Trophoblast cell (in vitro differentiated cells and primary cell): Measurements from ENCODE around the gene PRIMA1.

Source experiments
- DNase-seq, 2 donors: peaks; one replicate each; pipeline ENCODE4 v3.0.0-alpha.2; 2016
- H2AFZ ChIP-seq: 2 replicates; pipeline ENCODE4 v1.6.1; 2013; ENCODE audit warnings: low read length, moderate library complexity, mild to moderate bottlenecking; ENCODE audit not compliant: insufficient read depth, poor library complexity
- H2AK5ac ChIP-seq: 2 replicates; pipeline ENCODE4 v1.6.1; 2013; ENCODE audit warnings: mild to moderate bottlenecking, low read length
- H2BK120ac ChIP-seq: 2 replicates; pipeline ENCODE4 v1.6.1; 2013; ENCODE audit warnings: low read length, mild to moderate bottlenecking, moderate library complexity; ENCODE audit not compliant: insufficient read depth, poor library complexity
- H2BK12ac ChIP-seq: 2 replicates; pipeline ENCODE4 v1.6.1; 2013; ENCODE audit warnings: mild to moderate bottlenecking, low read length, moderate library complexity
- H2BK5ac ChIP-seq: 2 replicates; pipeline ENCODE4 v1.6.1; 2013; ENCODE audit warnings: low read length, low read depth, moderate library complexity, mild to moderate bottlenecking; ENCODE audit not compliant: poor library complexity
- H3K14ac ChIP-seq: 2 replicates; pipeline ENCODE4 v1.6.1; 2013; ENCODE audit warnings: mild to moderate bottlenecking, low read length
- H3K18ac ChIP-seq: 2 replicates; pipeline ENCODE4 v1.6.1; 2013; ENCODE audit warnings: mild to moderate bottlenecking, low read length
- H3K23ac ChIP-seq: 2 replicates; pipeline ENCODE4 v1.6.1; 2013; ENCODE audit warnings: low read length
- H3K27ac ChIP-seq: 2 replicates; pipeline ENCODE4 v1.5.1; 2013; ENCODE audit warnings: low read depth, mild to moderate bottlenecking, inconsistent platforms, low read length, moderate library complexity
- H3K27me3 ChIP-seq: 2 replicates; pipeline ENCODE4 v1.6.1; 2013; ENCODE audit warnings: inconsistent platforms, mild to moderate bottlenecking, low read length, moderate library complexity; ENCODE audit not compliant: insufficient read depth
- H3K36me3 ChIP-seq, 2 experiments: 1 replicate in 1 of 2; 2 replicates in 1 of 2; pipeline ENCODE4 v1.6.1; 2013; ENCODE audit warnings: low read length in 2 of 2, mild to moderate bottlenecking in 2 of 2, moderate library complexity in 1 of 2; ENCODE audit not compliant: insufficient read depth in 2 of 2, control insufficient read depth in 1 of 2
- H3K4ac ChIP-seq: 2 replicates; pipeline ENCODE4 v1.6.1; 2013; ENCODE audit warnings: low read depth, mild to moderate bottlenecking, low read length, moderate library complexity
- H3K4me1 ChIP-seq, 2 experiments: 1 replicate in 1 of 2; 2 replicates in 1 of 2; pipeline ENCODE4 v1.6.1; 2013; ENCODE audit warnings: low read length in 2 of 2, mild to moderate bottlenecking in 2 of 2, moderate library complexity in 1 of 2; ENCODE audit not compliant: insufficient read depth in 2 of 2, control insufficient read depth in 1 of 2
- H3K4me2 ChIP-seq: 2 replicates; pipeline ENCODE4 v1.6.1; 2013; ENCODE audit warnings: inconsistent platforms, mild to moderate bottlenecking, low read length, moderate library complexity
- H3K4me3 ChIP-seq: 2 replicates; pipeline ENCODE4 v1.5.1; 2013; ENCODE audit warnings: mild to moderate bottlenecking, low read depth, low read length, inconsistent platforms
- H3K79me1 ChIP-seq: one replicate; pipeline ENCODE4 v1.6.1; 2013; ENCODE audit warnings: low read length
- H3K79me2 ChIP-seq: 2 replicates; pipeline ENCODE4 v1.6.1; 2013; ENCODE audit warnings: low read length, mild to moderate bottlenecking; ENCODE audit not compliant: control insufficient read depth, insufficient read depth, poor library complexity
- H3K9ac ChIP-seq: 2 replicates; pipeline ENCODE4 v1.6.1; 2013; ENCODE audit warnings: mild to moderate bottlenecking, low read length
- H3K9me3 ChIP-seq: 2 replicates; pipeline ENCODE4 v1.6.1; 2013; ENCODE audit warnings: low read depth, mild to moderate bottlenecking, control low read depth, inconsistent platforms, low read length; ENCODE audit not compliant: insufficient read depth
- H4K12ac ChIP-seq: 2 replicates; pipeline ENCODE4 v1.6.1; 2013; ENCODE audit warnings: low read depth, mild to moderate bottlenecking, low read length, moderate library complexity
- H4K8ac ChIP-seq: 2 replicates; pipeline ENCODE4 v1.6.1; 2013; ENCODE audit warnings: low read depth, mild to moderate bottlenecking, low read length, moderate library complexity
- H4K91ac ChIP-seq: one replicate; pipeline ENCODE4 v1.6.1; 2013; ENCODE audit warnings: low read depth, mild to moderate bottlenecking, low read length, moderate library complexity
- WGBS: extraction: QIAGEN DNeasy Blood & Tissue Kit; methylation state at CpG from one replicate; pipeline ENCODE4 v1.1.7; 2013; ENCODE audit warnings: missing lambda C conversion rate; ENCODE audit not compliant: insufficient read length, insufficient coverage; ENCODE audit errors: extremely low coverage; 5-methylcytosine and 5-hydroxymethylcytosine counted together

PRIMA1 gene

DNA sequence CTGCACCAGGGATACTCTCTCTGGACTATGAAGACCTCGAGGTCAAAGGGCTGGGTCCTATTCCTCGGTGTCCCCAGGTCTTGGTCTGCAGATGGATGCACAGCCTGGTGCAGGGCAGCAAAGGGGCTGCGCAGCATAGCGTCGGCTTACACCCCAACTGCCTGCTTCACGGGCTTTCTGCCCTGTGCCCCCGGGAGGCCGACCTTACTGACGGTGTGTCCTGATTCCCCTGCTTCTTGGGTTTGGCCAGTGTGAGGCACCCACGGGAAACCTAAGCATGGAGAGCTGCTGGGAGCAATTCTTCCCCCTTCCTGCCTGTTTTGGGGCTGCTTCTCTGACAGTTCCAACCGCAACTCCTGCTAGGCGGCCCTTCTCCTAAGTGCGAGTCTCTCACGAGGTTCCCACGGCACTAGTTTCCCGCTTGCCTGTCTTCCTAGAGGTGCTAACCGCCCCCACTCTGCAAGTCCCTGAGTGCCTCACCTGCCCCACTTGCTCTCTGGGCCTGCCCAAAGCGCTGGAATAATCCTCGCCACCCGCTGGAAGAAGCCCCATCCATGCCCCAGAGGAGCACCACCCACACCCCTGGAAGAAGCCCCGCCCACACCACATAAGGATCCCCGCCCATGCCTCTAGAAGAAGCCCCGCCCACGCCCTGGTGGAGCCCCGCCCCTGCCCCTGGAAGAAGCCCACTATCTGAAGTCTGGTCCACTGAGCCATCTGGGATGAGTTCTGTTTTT lies 54.0 kb downstream of the PRIMA1 start:
- no peak for DNase-seq
- H2BK120ac ChIP-seq = no peak overlapping the region
- no peaks in the 10 kb centered on the region for H3K79me2 ChIP-seq
- no peak overlapping the region for H2BK5ac ChIP-seq
- H4K8ac ChIP-seq = no peak overlapping the region
- no peak overlapping the region for H3K4me2 ChIP-seq
- no peak overlapping the region for H3K18ac ChIP-seq
- H3K23ac ChIP-seq = no peak overlapping the region
- no CpG with 5 or more reads among the region's 25 CpGs for WGBS
- H3K14ac ChIP-seq = no peak overlapping the region
- no peak overlapping the region for H3K9ac ChIP-seq
- peaks cover 6% of the 10 kb centered on the region for H3K9me3 ChIP-seq
- no peak overlapping the region for H2BK12ac ChIP-seq
- no peaks in the 10 kb centered on the region for H3K4me1 ChIP-seq
- H3K4me3 ChIP-seq = no peak overlapping the region
- H3K27me3 ChIP-seq = no peaks in the 10 kb centered on the region
- no peaks in the 10 kb centered on the region for H3K36me3 ChIP-seq
- no peak overlapping the region for H4K12ac ChIP-seq
- H2AFZ ChIP-seq = no peak overlapping the region
- H2AK5ac ChIP-seq = no peak overlapping the region
- H3K4ac ChIP-seq = no peak overlapping the region
- no peak overlapping the region for H4K91ac ChIP-seq
- no peak overlapping the region for H3K27ac ChIP-seq
- no peaks in the 10 kb centered on the region for H3K79me1 ChIP-seq

DNA sequence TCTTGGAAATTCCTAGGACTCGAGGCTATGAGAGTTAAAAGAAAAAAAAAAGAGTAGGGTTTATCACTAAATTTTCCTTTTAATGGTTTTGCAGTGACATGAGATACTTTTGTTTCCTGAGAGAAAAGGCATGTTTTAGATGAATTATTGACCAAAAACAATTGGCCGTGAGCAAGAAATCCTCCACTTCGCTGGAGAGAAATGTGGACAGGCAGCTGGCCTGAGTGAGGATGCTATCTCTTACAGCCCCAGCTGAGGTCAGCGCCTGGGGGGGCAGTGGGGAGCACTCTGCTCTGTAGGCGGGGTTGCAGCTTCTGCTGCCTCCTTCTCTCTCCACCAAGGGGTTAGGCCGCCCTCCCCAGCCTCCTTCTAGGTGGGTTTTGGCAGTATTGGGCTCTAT lies 54.7 kb downstream of the PRIMA1 start:
- H3K27ac ChIP-seq = no peak overlapping the region
- H3K4me2 ChIP-seq = no peak overlapping the region
- no peak overlapping the region for H2BK5ac ChIP-seq
- no peak overlapping the region for H3K4me3 ChIP-seq
- H3K9me3 ChIP-seq = peaks cover 6% of the 10 kb centered on the region
- no peak overlapping the region for H3K4ac ChIP-seq
- H3K4me1 ChIP-seq = no peaks in the 10 kb centered on the region
- no peak overlapping the region for H3K14ac ChIP-seq
- H3K18ac ChIP-seq = no peak overlapping the region
- no peak for DNase-seq
- no peaks in the 10 kb centered on the region for H3K79me1 ChIP-seq
- no peak overlapping the region for H2AK5ac ChIP-seq
- H3K9ac ChIP-seq = no peak overlapping the region
- H3K36me3 ChIP-seq = no peaks in the 10 kb centered on the region
- no CpG with 5 or more reads among the region's 6 CpGs for WGBS
- H4K91ac ChIP-seq = no peak overlapping the region
- no peak overlapping the region for H4K12ac ChIP-seq
- no peak overlapping the region for H2BK12ac ChIP-seq
- H3K23ac ChIP-seq = no peak overlapping the region
- H4K8ac ChIP-seq = no peak overlapping the region
- H2BK120ac ChIP-seq = no peak overlapping the region
- no peaks in the 10 kb centered on the region for H3K27me3 ChIP-seq
- H3K79me2 ChIP-seq = no peaks in the 10 kb centered on the region
- H2AFZ ChIP-seq = no peak overlapping the region

DNA sequence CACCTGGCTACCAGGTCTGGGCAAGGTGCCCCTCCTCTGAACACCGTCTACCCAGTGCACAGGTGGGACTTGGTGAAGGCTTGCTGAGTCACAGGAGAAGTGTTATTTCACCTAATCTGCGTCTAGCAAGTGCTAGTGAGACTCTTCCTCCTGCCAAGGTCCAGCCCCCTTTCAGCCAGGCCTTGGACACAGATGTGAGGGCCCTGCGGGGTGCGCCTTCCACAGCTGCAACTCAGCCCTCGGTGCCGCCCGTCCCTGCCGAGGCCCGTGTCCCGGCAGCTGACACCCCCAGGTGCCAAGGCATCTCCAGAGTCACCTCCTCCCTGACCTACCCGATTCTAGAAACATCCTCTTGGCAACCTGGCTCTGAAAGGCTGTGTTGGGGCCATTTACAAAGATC lies 55.1 kb downstream of the PRIMA1 start:
- no peak overlapping the region for H2BK5ac ChIP-seq
- no peaks in the 10 kb centered on the region for H3K79me1 ChIP-seq
- no peak overlapping the region for H2AK5ac ChIP-seq
- H3K9ac ChIP-seq = no peak overlapping the region
- no peak overlapping the region for H2AFZ ChIP-seq
- H3K9me3 ChIP-seq = peaks cover 6% of the 10 kb centered on the region
- H3K18ac ChIP-seq = no peak overlapping the region
- H3K27ac ChIP-seq = no peak overlapping the region
- H4K91ac ChIP-seq = no peak overlapping the region
- H4K8ac ChIP-seq = no peak overlapping the region
- H3K36me3 ChIP-seq = no peaks in the 10 kb centered on the region
- H3K27me3 ChIP-seq = no peaks in the 10 kb centered on the region
- no peak overlapping the region for H2BK12ac ChIP-seq
- H3K14ac ChIP-seq = no peak overlapping the region
- no peak overlapping the region for H3K23ac ChIP-seq
- no peak overlapping the region for H4K12ac ChIP-seq
- H3K4me2 ChIP-seq = no peak overlapping the region
- H3K79me2 ChIP-seq = no peaks in the 10 kb centered on the region
- H3K4ac ChIP-seq = no peak overlapping the region
- no peak for DNase-seq
- H3K4me1 ChIP-seq = no peaks in the 10 kb centered on the region
- no CpG with 5 or more reads among the region's 11 CpGs for WGBS
- no peak overlapping the region for H2BK120ac ChIP-seq
- H3K4me3 ChIP-seq = no peak overlapping the region

DNA sequence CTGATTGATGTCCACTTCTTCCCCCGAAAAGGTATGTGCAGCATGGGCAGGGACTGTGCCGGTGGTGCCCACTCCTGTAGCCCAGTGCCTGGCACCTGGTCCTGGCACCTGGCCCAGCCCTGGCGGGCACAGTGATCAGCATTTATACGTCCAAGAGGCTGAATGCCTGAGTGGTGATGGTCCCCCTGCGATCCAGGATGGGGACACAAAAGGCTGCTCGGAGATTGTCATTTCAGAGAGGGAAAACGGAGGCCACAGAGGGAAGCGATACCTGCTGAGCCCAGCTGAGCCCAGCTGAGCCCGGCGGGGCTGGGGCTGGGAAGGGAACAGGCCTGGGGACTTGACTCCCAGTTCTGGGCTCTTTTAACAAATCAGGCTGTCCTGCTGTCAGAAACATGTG lies 55.8 kb downstream of the PRIMA1 start:
- no peak overlapping the region for H2BK5ac ChIP-seq
- WGBS = no CpG with 5 or more reads among the region's 10 CpGs

More for the DNA sequence above, 55.8 kb downstream of the PRIMA1 start:
- Histone ChIP-seq H3K23ac (peak overlapping the region; percentile 13), H4K91ac (no peak overlapping the region), H2AFZ (no peak overlapping the region), H3K4me3 (no peak overlapping the region), H3K4me1 (no peaks in the 10 kb centered on the region), H3K27me3 (no peaks in the 10 kb centered on the region), H4K12ac (no peak overlapping the region), H3K36me3 (no peaks in the 10 kb centered on the region), H2AK5ac (no peak overlapping the region), H2BK120ac (no peak overlapping the region), H3K79me1 (no peaks in the 10 kb centered on the region), H3K4me2 (no peak overlapping the region), H3K4ac (no peak overlapping the region), H4K8ac (no peak overlapping the region), H3K9me3 (peaks cover 6% of the 10 kb centered on the region), H3K27ac (no peak overlapping the region), H3K18ac (no peak overlapping the region), H3K14ac (no peak overlapping the region), H2BK12ac (no peak overlapping the region), H3K79me2 (no peaks in the 10 kb centered on the region), H3K9ac (no peak overlapping the region)
- no peak for DNase-seq
